GM18907 (cell line): ENCODE measurements around the gene ZNF177.
"Not testable (repeated sequence)": the region's sequence is repeated elsewhere in the genome, so short reads cannot be mapped to it uniquely, and the experiment has no call there.

Source experiments
- ATAC-seq: cut with Tn5 transposase; IDR thresholded peaks from one replicate; pipeline ENCODE4 v1.9.1; 2021; ENCODE audit warnings: mild to moderate bottlenecking, moderate library complexity; ENCODE audit not compliant: unreplicated experiment

ZNF177 gene

GRCh38 chr19:9362905-9363304, at the start of gene ZNF177:
ZNF177 (plus strand) TSS chr19:9363013; CDS start chr19:9378312, 15,299 bp downstream.
- ATAC-seq: no peak

GRCh38 chr19:9313756-9314155, 49.1 kb upstream of the ZNF177 start:
- ATAC-seq: no peak

- no peak for ATAC-seq
These were observed 41.5 kb upstream of the ZNF177 start for GRCh38 chr19:9321338-9321737.

DNA sequence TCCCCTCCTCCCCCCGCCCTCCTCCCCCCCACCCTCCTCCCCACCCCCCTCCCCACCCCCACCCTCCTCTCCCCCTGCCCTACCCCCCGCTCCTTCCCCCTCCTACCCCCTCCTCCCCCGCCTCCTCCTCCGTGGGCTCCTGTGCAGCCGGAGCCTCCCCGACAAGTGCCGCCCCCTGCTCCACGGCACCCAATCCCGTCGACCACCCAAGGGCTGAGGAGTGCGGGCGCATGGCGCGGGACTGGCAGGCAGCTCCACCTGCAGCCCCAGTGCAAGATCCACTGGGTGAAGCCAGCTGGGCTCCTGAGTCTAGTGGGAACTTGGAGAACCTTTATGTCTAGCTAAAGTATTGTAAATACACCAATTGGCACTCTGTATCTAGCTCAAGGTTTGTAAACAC, 41.1 kb upstream of the ZNF177 start:
- not testable (repeated sequence) for ATAC-seq

DNA sequence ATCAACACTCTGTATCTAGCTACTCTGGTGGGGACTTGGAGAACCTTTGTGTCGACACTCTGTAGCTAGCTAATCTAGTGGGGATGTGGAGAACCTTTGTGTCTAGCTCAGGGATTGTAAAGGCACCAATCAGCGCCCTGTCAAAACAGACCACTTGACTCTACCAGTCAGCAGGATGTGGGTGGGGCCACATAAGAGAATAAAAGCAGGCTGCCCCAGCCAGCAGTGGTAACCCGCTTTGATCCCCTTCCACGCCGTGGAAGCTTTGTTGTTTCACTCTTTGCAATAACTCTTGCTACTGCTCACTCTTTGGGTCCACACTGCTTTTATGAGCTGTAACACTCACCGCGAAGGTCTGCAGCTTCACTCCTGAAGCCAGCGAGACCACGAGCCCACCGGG, 40.6 kb upstream of the ZNF177 start:
- not testable (repeated sequence) for ATAC-seq

GRCh38 chr19:9323557-9323918, 39.3 kb upstream of the ZNF177 start:
- peak; percentile 40 for ATAC-seq

GRCh38 chr19:9323919-9324583, 38.8 kb upstream of the ZNF177 start, which contains the start of gene ZNF559:
ZNF559 (plus strand) TSS chr19:9324179; CDS start chr19:9338550, 14,371 bp downstream.
- peak; percentile 98 for ATAC-seq

DNA sequence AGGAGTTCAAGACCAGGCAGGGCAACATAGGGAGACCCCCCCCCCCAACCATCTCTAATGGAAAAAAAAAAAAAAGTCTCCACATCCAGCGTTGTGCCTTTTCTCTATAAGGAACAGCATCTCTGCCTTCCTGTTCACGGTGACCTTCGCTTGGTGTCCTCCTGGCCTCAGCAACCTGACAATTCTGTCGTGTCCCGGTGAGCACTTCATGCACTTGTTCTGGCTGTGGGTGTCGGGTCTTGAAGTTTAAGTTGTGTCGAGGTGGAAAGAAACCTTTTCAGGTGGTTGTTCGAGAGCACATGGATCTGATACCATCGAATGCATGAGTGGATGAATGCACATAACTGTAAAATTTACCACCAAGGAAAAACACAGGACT, 38.2 kb upstream of the ZNF177 start:
- no peak for ATAC-seq

DNA sequence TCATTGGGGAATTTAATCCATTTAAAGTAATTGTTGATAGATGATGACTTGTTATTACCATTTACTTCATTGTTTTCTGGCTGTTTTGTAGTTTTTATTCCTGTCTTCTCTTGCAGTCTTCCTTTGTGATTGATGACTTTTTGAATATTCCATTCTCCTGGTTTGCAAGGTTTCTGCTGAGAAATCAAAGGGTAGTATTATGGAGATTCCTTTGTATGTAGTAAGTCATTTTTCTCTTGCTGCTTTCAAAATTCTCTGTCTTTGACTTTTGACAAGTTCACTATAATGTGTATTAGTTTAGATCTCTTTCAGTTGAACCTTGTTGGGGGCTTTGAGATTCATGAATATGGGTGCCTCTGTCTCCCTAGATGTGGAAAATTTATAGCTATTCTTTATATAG, 32.8 kb upstream of the ZNF177 start:
- ATAC-seq: no peak

DNA sequence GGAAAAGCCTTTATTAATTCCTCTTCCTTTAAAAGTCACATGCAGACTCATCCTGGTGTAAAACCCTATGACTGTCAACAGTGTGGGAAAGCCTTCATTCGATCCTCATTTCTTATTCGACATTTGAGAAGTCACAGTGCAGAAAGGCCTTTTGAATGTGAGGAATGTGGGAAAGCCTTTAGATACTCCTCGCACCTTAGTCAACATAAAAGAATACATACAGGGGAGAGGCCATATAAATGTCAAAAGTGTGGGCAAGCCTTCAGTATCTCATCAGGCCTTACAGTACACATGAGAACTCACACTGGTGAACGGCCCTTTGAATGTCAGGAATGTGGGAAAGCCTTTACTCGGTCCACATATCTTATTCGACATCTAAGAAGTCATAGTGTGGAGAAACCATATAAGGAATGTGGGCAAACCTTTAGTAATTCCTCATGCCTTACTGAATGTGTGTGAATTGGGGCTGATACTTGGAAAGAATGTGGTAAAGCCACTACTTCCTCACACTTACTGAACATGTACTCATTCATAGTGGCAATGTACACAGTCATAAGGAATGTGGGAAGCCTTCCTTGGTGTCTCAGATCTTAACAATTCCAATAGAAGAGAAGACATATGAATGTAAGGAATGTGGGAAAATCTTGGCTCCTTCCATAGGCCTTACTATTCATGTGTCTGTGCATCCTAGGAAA, 20.1 kb upstream of the ZNF177 start:
- ATAC-seq: no peak

GRCh38 chr19:9345005-9345404, 17.8 kb upstream of the ZNF177 start:
- no peak for ATAC-seq

- no peak for ATAC-seq
These were observed 14.6 kb upstream of the ZNF177 start for GRCh38 chr19:9348253-9348652.

DNA sequence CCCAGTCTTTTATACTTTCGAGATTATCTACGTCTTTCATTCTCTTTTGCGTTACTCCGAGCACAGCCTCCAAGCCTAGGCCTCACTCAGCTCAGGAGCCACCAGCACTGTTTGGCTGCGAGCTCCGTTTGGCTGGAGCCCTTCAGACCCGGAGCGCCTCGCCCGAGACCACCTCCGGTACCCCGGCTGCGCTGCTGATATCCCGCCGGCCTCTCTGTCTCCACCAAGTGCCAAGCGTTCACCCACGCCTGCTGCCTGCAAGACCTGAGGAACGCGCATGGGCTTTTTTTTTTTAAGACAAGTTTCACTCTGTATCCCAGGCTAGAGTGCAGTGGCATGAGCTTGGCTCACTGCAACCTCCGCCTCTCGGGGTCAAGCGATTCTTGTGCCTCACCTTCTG, 14.1 kb upstream of the ZNF177 start:
- ATAC-seq: no peak

- ATAC-seq: no peak
These were observed 10.3 kb upstream of the ZNF177 start for GRCh38 chr19:9352505-9352904.

DNA sequence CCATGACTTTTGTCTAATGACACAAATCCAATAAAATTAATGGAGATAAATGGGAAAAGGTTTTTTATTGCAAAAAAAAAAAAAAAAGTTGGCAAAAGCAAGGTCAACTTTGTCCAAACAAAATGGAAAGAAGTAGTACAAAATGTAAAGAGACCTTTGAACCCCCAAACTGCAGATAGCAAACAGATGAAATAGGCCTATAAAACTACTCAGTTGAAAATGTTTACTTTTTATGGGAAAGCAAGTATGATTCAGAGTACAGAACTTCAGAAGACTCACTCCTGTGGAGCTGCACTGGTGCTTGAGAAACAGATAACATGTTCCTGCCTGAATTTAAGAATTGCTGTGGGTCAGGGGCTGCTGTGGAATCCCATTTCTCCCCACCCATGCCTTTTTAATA, 9.8 kb upstream of the ZNF177 start:
- ATAC-seq: no peak

GRCh38 chr19:9354651-9355050, 8.2 kb upstream of the ZNF177 start:
- no peak for ATAC-seq

DNA sequence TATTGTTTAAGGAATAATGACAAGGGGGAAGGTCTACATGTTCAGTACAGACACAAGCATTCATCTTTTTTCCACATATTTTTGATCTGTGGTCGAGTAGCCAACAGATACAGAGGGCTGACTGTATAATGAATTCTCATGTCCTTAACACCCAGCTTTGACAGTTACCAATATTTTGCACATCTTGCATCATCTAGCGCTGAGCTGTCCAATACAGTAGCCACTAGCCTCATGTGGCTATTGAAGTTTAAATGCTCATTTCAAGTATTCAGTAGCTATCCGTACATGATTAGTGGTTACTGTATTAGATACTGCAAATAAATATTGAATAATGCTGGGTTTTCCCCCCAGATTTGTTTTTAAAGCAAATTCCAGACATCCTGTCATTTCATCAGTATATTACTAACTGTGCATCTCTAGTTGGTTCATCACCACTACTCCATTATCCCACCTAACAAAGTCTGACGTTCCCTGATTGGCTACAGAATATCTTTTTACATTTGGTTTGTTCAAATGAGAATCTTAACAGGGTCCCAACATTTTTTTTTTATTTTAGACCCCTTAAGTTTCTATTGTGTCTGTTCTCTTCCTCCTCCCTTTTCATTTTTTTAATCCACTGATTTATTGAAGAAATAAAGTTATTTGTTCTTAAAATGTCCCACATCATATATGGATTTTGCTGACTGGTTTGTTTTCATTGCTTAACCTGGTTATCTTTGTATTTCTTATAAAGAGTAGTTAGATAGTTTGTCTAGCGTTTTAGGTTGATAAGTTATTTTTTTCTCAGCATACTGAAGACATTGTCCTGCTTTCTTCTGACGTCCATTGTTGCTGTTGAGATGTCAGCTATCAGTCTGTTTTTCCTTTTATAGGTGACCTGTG, 8.2 kb downstream of the ZNF177 start:
- no peak for ATAC-seq

DNA sequence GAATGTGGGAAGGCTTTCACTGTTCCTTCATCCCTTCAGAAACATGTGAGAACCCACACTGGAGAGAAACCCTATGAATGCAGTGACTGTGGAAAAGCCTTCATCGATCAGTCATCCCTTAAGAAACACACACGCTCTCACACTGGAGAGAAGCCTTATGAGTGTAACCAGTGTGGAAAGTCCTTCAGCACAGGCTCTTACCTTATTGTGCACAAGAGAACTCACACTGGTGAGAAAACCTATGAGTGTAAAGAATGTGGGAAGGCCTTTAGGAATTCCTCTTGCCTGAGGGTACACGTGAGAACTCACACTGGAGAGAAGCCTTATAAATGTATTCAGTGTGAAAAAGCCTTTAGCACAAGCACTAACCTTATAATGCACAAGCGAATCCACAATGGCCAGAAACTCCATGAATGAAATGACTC, 18.6 kb downstream of the ZNF177 start:
- ATAC-seq: no peak

DNA sequence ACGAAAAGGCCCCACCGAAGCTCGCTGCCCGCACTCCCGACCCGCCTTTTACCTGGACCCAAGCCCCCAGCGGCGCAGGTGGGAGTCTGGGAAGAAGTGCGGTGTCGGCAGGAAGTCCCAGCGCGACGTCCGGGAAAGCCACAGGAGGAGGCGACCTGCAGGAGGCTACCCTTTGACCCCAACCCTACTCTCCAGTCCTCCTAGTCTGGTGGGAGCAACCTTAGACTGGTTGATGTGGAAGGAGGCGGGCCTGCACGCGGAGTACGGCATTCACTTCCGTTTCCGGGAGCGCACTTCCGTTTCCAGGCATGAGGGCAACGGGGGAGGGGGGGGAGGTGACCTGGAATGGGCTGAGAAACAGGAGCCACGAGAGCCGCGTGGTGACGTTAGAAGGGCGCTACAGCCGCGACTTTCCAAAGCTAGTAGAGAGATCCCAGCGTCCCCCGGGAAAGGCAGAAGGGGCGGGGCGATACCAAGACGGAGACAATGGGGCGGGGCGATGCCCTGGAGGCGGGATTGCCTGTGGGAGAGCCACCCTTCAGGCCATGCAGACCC, 44.1 kb downstream of the ZNF177 start:
- no peak for ATAC-seq

DNA sequence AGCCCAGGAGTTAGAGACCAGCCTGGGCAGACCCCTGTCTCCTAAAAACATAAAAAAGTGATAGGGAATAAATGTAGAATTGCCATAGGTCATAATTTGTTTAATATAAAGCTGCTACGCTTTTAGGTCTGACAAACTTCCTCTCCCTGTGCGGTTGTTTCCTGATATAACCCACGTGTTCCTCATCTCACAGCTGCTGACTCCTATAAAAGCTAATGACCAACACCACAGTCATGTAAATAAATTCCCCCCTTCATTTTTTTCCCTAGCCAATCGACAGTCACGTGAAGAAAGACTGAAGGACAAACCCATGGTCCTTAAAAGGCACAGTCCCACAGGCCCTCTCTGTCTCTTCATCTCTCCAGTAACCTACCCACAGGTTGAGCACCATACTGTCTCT, 45.0 kb downstream of the ZNF177 start:
- no peak for ATAC-seq

DNA sequence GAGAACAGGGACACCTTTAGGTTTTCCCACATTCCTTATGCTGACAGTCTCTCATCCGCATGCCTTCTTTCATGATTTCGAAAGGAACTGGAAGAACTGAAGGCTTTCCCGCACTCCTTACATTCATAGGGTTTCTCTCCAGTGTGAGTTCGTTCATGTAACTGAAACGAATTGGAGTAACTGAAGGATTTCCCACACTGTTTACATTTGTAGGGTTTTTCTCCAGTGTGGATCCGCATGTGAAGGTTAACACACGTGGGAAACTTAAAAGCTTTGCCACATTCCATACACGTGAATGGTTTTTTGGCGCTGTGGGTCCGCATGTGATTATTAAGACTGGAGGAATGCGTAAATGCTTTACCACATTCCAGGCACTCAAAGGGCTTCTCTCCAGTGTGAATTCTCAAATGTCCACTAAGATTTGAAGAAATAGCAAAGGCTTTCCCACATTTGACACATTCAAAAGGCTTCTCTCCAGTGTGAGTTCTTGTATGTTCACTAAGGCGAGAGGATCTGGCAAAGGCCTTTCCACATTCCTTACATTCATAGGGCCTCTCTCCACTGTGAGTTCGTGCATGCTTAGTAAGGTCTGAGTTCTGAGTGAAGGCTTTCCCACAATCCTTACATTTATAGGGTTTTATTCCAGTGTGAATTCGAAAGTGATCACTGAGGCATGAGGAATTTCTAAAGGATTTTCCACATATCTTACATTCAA, 50.6 kb downstream of the ZNF177 start:
- ATAC-seq: no peak
